HL-60 (cell line): ENCODE results near the gene PMEPA1.

ENCODE experiments used
- CTCF ChIP-seq: IDR thresholded peaks from one replicate; pipeline ENCODE4 v1.5.1; 2011; ENCODE audit warnings: low read length, control low read depth, inconsistent platforms; ENCODE audit not compliant: insufficient read depth
- POLR2AphosphoS5 ChIP-seq: IDR thresholded peaks from 2 replicates; pipeline ENCODE4 v1.6.1; 2012; ENCODE audit warnings: low read depth

GRCh38 chr20:57630061-57630460, 79.8 kb downstream of the PMEPA1 start:
- TF ChIP-seq CTCF (no peak), POLR2AphosphoS5 (no peak)
